K562 (cell line): ENCODE data around the gene SEC23A. TPM values are rescaled to one million over a fixed set of nuclear protein-coding genes. Genes with fewer than 3 reads are reported as not detected.

ENCODE experiments used
- ATAC-seq: fragments of 200-7000 bp; cut with Tn5 transposase; 3 replicates; pipeline ENCODE4 v1.9.1; 2020; ENCODE audit warnings: moderate library complexity
- BruUV-seq: library from RNA; stranded (reverse); fragments of 400-500 nt; replicated peaks from 2 replicates; lab custom pipeline; 2021; lab: Mats Ljungman, UMichigan
- CTCF ChIA-PET: fragments of 300-600 bp; formaldehyde crosslinking; extraction: SDS; loops from one replicate; lab custom pipeline; 2021; ENCODE audit warnings: low intra/inter-chr PET ratio; lab: Yijun Ruan, JAX
- POLR2A ChIA-PET: fragments of 300-600, 350-650 bp; sonication (Branson Sonifier 250); formaldehyde crosslinking; extraction: SDS; loops from one replicate; lab custom pipeline; 2021; ENCODE audit warnings: antibody characterized with exemption, inconsistent platforms; lab: Yijun Ruan, JAX
- DNase-seq, 4 experiments: peaks; one replicate each; pipeline versions ENCODE4 v3.0.0 to v3.0.0-alpha.2; 2011 to 2018; ENCODE audit warnings: low spot score in 3 of 4, mixed read lengths in 3 of 4; ENCODE audit errors: extremely low read depth in 1 of 4
- FAIRE-seq: peaks from 2 replicates; lab custom pipeline; 2011; peaks lifted over from hg19 to GRCh38; lab: Jason Lieb, UNC
- H2AFZ ChIP-seq: 2 replicates; pipeline ENCODE4 v1.6.0; 2011; ENCODE audit warnings: low read depth, low read length, control low read depth, inconsistent platforms
- H3K27ac ChIP-seq: fragments of 200-600 bp; 3 replicates; pipeline ENCODE4 v1.8.0; 2011; ENCODE audit warnings: low read depth, mild to moderate bottlenecking, control low read depth, inconsistent platforms, low read length, moderate library complexity, mixed read lengths; ENCODE audit errors: extremely low read depth
- H3K27me3 ChIP-seq, 2 experiments: fragments of 300-600 bp in 1 of 2; 2 replicates in 1 of 2; 3 replicates in 1 of 2; pipeline versions ENCODE4 v1.6.0 to v1.8.0; 2011; ENCODE audit warnings: inconsistent platforms in 2 of 2, low read length in 2 of 2, mild to moderate bottlenecking in 1 of 2, mixed read lengths in 1 of 2, moderate library complexity in 1 of 2; ENCODE audit not compliant: control insufficient read depth in 2 of 2, insufficient read depth in 2 of 2
- H3K36me3 ChIP-seq: fragments of 300-600 bp; 3 replicates; pipeline ENCODE4 v1.8.0; 2011; ENCODE audit warnings: mild to moderate bottlenecking, low read length, inconsistent platforms; ENCODE audit not compliant: control insufficient read depth, insufficient read depth
- H3K4me1 ChIP-seq, 2 experiments: fragments of 200-600 bp in 1 of 2; replicated peaks in 1 of 2; 2 replicates in 1 of 2; 3 replicates in 1 of 2; pipeline versions ENCODE4 v1.5.1 to v1.8.0; 2011; ENCODE audit warnings: inconsistent platforms in 2 of 2, low read length in 2 of 2, mild to moderate bottlenecking in 1 of 2, mixed read lengths in 1 of 2, moderate library complexity in 1 of 2; ENCODE audit not compliant: control insufficient read depth in 2 of 2, insufficient read depth in 2 of 2
- H3K4me2 ChIP-seq: 2 replicates; pipeline ENCODE4 v1.6.1; 2011; ENCODE audit warnings: low read length, control low read depth, inconsistent platforms, mixed read lengths; ENCODE audit not compliant: insufficient read depth
- H3K4me3 ChIP-seq: fragments of 200-600 bp; sonication (generic), shearing (Covaris generic); 2 replicates; pipeline ENCODE4 v1.5.1; 2016; ENCODE audit warnings: control low read depth, inconsistent platforms
- H3K79me2 ChIP-seq: fragments of 200-600 bp; 3 replicates; pipeline ENCODE4 v1.8.0; 2011; ENCODE audit warnings: low read length, inconsistent platforms; ENCODE audit not compliant: control insufficient read depth, insufficient read depth
- H3K9ac ChIP-seq, 2 experiments: 2 replicates each; pipeline versions ENCODE4 v1.6.0 to v1.6.1; 2011; ENCODE audit warnings: low read depth in 2 of 2, low read length in 2 of 2, control low read depth in 1 of 2, inconsistent platforms in 1 of 2, mild to moderate bottlenecking in 1 of 2, mixed read lengths in 1 of 2; ENCODE audit not compliant: insufficient read depth in 1 of 2
- H3K9me1 ChIP-seq: one replicate; pipeline ENCODE4 v1.6.0; 2011; ENCODE audit warnings: inconsistent platforms, mild to moderate bottlenecking, low read length, moderate library complexity; ENCODE audit not compliant: control insufficient read depth, insufficient read depth
- H3K9me3 ChIP-seq: replicated peaks from 2 replicates; pipeline ENCODE4 v1.5.1; 2011; ENCODE audit warnings: low read depth, low read length, inconsistent platforms; ENCODE audit not compliant: control insufficient read depth, insufficient read depth
- H4K20me1 ChIP-seq: replicated peaks from 2 replicates; pipeline ENCODE4 v1.6.1; 2011; ENCODE audit warnings: low read length, inconsistent platforms, mixed read lengths; ENCODE audit not compliant: control insufficient read depth, insufficient read depth
- C11orf30 ChIP-seq: fragments of 450-650 bp; IDR thresholded peaks from 2 replicates; pipeline ENCODE4 v1.6.1; 2016; ENCODE audit warnings: low read depth, mild to moderate bottlenecking
- CBFB ChIP-seq: sonication (generic); formaldehyde crosslinking; IDR thresholded peaks from 2 replicates; pipeline ENCODE4 v1.4.0; 2020; ENCODE audit warnings: mild to moderate bottlenecking, missing genetic modification reagents
- ETV5 ChIP-seq: sonication (generic); formaldehyde crosslinking; IDR thresholded peaks from 2 replicates; pipeline ENCODE4 v1.4.0; 2020; ENCODE audit warnings: low read depth, mild to moderate bottlenecking, missing genetic modification reagents
- LARP7 ChIP-seq: fragments of 450-650 bp; IDR thresholded peaks from 2 replicates; pipeline ENCODE4 v1.6.1; 2016
- POLR2A ChIP-seq: fragments of 450-650 bp; conservative IDR thresholded peaks from 2 replicates; pipeline ENCODE4 v1.6.1; 2016
- STAT5A ChIP-seq: IDR thresholded peaks from 2 replicates; pipeline ENCODE4 v1.6.1; 2012; ENCODE audit warnings: low read length, inconsistent platforms, borderline replicate concordance
- TGIF2 ChIP-seq: sonication (generic); formaldehyde crosslinking; IDR thresholded peaks from 2 replicates; pipeline ENCODE4 v1.8.1; 2022; ENCODE audit warnings: mild to moderate bottlenecking, missing genetic modification reagents, moderate library complexity
- ZNF316 ChIP-seq: fragments of 450-650 bp; IDR thresholded peaks from 2 replicates; pipeline ENCODE4 v1.6.1; 2016
- ZNF584 ChIP-seq: fragments of 200-800 bp; sonication (Bioruptor generic); IDR thresholded peaks from 2 replicates; pipeline ENCODE4 v1.6.1; 2016; ENCODE audit warnings: low read depth, mild to moderate bottlenecking, missing genetic modification characterization, missing compliant biosample characterization
- ZNF780A ChIP-seq: fragments of 250-450 bp; sonication (Bioruptor Pico); IDR thresholded peaks from 2 replicates; pipeline ENCODE4 v1.5.0; 2021; ENCODE audit warnings: mild to moderate bottlenecking
- WGBS: fragments of 100-300 bp; shearing (Covaris generic); methylation state at CpG from one replicate; pipeline ENCODE4 v1.1.6; 2016; ENCODE audit warnings: low coverage, mixed read lengths; ENCODE audit not compliant: insufficient coverage; ENCODE audit errors: missing lambda C conversion rate; 5-methylcytosine and 5-hydroxymethylcytosine counted together
- in situ Hi-C: fragments of 300-500 bp; cut with MboI; formaldehyde crosslinking; loops from 4 replicates; pipeline ENCODE4 v1.15.0; 2018; ENCODE audit warnings: inconsistent platforms, mixed read lengths
- intact Hi-C: fragments of 100-400 bp; cut with micrococcal nuclease; formaldehyde crosslinking; loops from 2 replicates; pipeline ENCODE4 v1.14.2; 2022
- polyA plus RNA-seq, 8 experiments: library from polyadenylated mRNA; depleted of rRNA in 4 of 8; stranded (reverse) in 5 of 8; unstranded in 3 of 8; fragments of >200 nt; fragmentation: Nextera tagmentation in 2 of 8; fragmentation: Illumina TruSeq in 1 of 8; extraction: Ambion mirVana in 2 of 8; extraction: Trizol in 1 of 8; gene quantifications; 2 replicates each; pipeline versions ENCODE4 v1.2.1 to v1.2.3, GENCODE V29; 2011 to 2014; ENCODE audit warnings: inconsistent platforms in 1 of 8, missing spikeins in 1 of 8
- total RNA-seq, 7 experiments: library from RNA; depleted of rRNA in 6 of 7; stranded (reverse); fragments of >200 nt in 6 of 7; fragmentation: Illumina TruSeq in 2 of 7; extraction: Trizol in 2 of 7; gene quantifications; 2 replicates each; pipeline versions ENCODE4 v1.2.1 to v1.2.3, GENCODE V29; 2011 to 2021; ENCODE audit warnings: low replicate concordance in 1 of 7
- TF ChIP-seq, protein P1 (sequence below): fragments of 450-650 bp; formaldehyde crosslinking; IDR thresholded peaks from 2 replicates; pipeline ENCODE4 v1.4.0; 2020; ENCODE audit warnings: mild to moderate bottlenecking

Gene SEC23A
- total and polyA plus RNA-seq, 9 of the 15 experiments (the other 6 are each of a cell fraction or from before 2014, with no cell fraction given) = 5.5 to 47.0 (median 14.5) TPM

DNA sequence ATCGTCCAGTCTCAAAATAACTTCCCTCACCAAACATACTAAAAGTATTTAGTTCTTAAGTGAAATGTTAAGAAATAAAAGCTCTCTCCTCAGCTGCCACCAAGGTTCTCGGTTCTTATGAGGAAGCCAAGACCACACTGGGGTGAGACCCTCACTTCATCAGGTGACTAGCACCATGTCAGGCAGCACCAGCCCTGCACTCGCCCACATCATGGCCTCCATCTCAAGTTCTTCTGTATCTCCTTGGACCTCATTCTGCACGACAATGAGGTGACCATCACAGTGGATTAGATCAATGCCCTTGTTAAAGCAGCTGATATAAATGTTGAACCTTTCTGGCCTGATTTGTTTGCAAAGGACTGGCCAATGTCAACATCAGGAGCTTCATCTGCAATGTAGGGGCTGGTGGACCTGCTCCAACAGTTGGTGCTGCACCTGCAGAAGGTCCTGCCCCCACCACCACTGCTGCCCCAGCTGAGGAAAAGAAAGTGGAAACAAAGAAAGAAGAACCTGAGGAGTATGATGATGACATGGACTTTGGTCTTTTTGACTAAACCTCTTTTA lies 12.4 kb downstream of the SEC23A start:
- ATAC-seq = no peak

GRCh38 chr14:39087493-39087892 lies 15.5 kb downstream of the SEC23A start:
- Histone ChIP-seq H4K20me1 (no peaks in the 10 kb centered on the region), H3K27ac (no peak overlapping the region), H3K4me1 (no peaks in the 10 kb centered on the region), H3K36me3 (peaks cover 30% of the 10 kb centered on the region; the same call in 2 of the 3 replicates), H3K79me2 (no peaks in the 10 kb centered on the region), H2AFZ (no peak overlapping the region), H3K4me3 (no peak overlapping the region), H3K9ac (no peak overlapping the region), H3K9me1 (no peaks in the 10 kb centered on the region), H3K4me2 (no peak overlapping the region), H3K27me3 (no peaks in the 10 kb centered on the region), H3K9me3 (no peaks in the 10 kb centered on the region)
- intact Hi-C loops (no loop called here), in situ Hi-C loops (no loop called here)
- WGBS = 93% methylated on average over 2 of the region's 2 CpGs
- CTCF ChIA-PET = no interaction called here
- DNase-seq (no peak), FAIRE-seq (no peak), ATAC-seq (no peak)
- no peak for TF ChIP-seq ETV5 (CRISPR knock-in tag)
- TF ChIP-seq ZNF316 = peak; percentile 45; the same call in 1 of the 2 replicates
- TF ChIP-seq C11orf30 = peak; percentile 22; the same call in 1 of the 2 replicates
- no TSS peak for BruUV-seq
- POLR2A ChIA-PET = no interaction called here

More for the DNA sequence above, 12.4 kb downstream of the SEC23A start:
- Histone ChIP-seq H3K36me3 (peaks cover 38% of the 10 kb centered on the region; the same call in 2 of the 3 replicates), H3K27me3 (no peaks in the 10 kb centered on the region), H3K79me2 (no peaks in the 10 kb centered on the region), H2AFZ (no peak overlapping the region), H4K20me1 (no peaks in the 10 kb centered on the region), H3K4me1 (no peaks in the 10 kb centered on the region), H3K4me2 (no peak overlapping the region), H3K9ac (no peak overlapping the region), H3K9me1 (no peaks in the 10 kb centered on the region), H3K9me3 (no peaks in the 10 kb centered on the region), H3K27ac (no peak overlapping the region), H3K4me3 (no peak overlapping the region)
- ChIA-PET CTCF (no interaction called here), POLR2A (no interaction called here)
- intact Hi-C loops (no loop called here), in situ Hi-C loops (no loop called here)
- FAIRE-seq = no peak
- TF ChIP-seq ZNF780A (CRISPR knock-in tag) (no peak), TGIF2 (CRISPR knock-in tag) (no peak), LARP7 (no peak), CBFB (CRISPR knock-in tag) (no peak), ZNF584 (CRISPR knock-in tag) (no peak), STAT5A (no peak), POLR2A (no peak)
- TF ChIP-seq, protein P1, sequence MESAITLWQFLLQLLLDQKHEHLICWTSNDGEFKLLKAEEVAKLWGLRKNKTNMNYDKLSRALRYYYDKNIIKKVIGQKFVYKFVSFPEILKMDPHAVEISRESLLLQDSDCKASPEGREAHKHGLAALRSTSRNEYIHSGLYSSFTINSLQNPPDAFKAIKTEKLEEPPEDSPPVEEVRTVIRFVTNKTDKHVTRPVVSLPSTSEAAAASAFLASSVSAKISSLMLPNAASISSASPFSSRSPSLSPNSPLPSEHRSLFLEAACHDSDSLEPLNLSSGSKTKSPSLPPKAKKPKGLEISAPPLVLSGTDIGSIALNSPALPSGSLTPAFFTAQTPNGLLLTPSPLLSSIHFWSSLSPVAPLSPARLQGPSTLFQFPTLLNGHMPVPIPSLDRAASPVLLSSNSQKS (CRISPR knock-in tag) = no peak
- 50% methylated on average over 4 of the region's 4 CpGs for WGBS
- no peak for DNase-seq
- no TSS peak for BruUV-seq
